GM19238 (cell line): ENCODE measurements around the gene HUNK.

Experiments used
- DNase-seq: peaks from one replicate; pipeline ENCODE4 v3.0.0; 2011; ENCODE audit warnings: low spot score; ENCODE audit not compliant: insufficient read length

HUNK gene

GRCh38 chr21:32044205-32045180 lies 171.7 kb downstream of the HUNK start:
- DNase-seq, result no peak

GRCh38 chr21:32046191-32046590 lies 173.4 kb downstream of the HUNK start:
- no peak for DNase-seq

- DNase-seq, result no peak
Measured at GRCh38 chr21:32048353-32048752, 175.5 kb downstream of the HUNK start.
